Stimulated activated naive B cell treated with anti-CD40 and anti-IgM and Interleukin-4, amounts not matched to agents 10 μg/mL and 1 μg/mL and 100 μg/mL, for 72 hours (primary cell): ENCODE data around the gene COL15A1.
A peak's percentile ranks its signal among the peaks of the same experiment; 100 is the strongest.

ENCODE experiments used
- ATAC-seq, 2 donors: fragments of 150-1000 bp; cut with Tn5 transposase; replicated peaks; 2 replicates each; pipeline ENCODE4 v1.10.0; 2021; ENCODE audit warnings: moderate library complexity in 1 of 2
- DNase-seq: peaks from one replicate; pipeline ENCODE4 v3.0.0; 2021
- H3K27ac Mint-ChIP-seq: one replicate; pipeline ENCODE4 v1.8.0; 2022; ENCODE audit warnings: mild to moderate bottlenecking, mixed read lengths
- H3K27me3 Mint-ChIP-seq, 2 donors: one replicate each; pipeline ENCODE4 v1.8.0; 2022; ENCODE audit warnings: mixed read lengths in 2 of 2
- H3K36me3 Mint-ChIP-seq, 2 donors: one replicate each; pipeline ENCODE4 v1.8.0; 2022; ENCODE audit warnings: mixed read lengths in 2 of 2, mild to moderate bottlenecking in 1 of 2
- H3K4me1 Mint-ChIP-seq, 2 donors: one replicate each; pipeline ENCODE4 v1.8.0; 2022; ENCODE audit warnings: mixed read lengths in 2 of 2, mild to moderate bottlenecking in 1 of 2
- H3K4me3 Mint-ChIP-seq, 2 donors: one replicate each; pipeline ENCODE4 v1.8.0; 2022; ENCODE audit warnings: mild to moderate bottlenecking in 2 of 2, mixed read lengths in 2 of 2, moderate library complexity in 1 of 2
- H3K9me3 Mint-ChIP-seq, 2 donors: one replicate each; pipeline ENCODE4 v1.8.0; 2022; ENCODE audit warnings: mixed read lengths in 2 of 2, mild to moderate bottlenecking in 1 of 2

Gene COL15A1

GRCh38 chr9:99103054-99103895 lies 159.6 kb downstream of the COL15A1 start:
- peaks cover 23 to 40% of the 10 kb centered on the region in 2 donors for H3K4me1 Mint-ChIP-seq

DNA sequence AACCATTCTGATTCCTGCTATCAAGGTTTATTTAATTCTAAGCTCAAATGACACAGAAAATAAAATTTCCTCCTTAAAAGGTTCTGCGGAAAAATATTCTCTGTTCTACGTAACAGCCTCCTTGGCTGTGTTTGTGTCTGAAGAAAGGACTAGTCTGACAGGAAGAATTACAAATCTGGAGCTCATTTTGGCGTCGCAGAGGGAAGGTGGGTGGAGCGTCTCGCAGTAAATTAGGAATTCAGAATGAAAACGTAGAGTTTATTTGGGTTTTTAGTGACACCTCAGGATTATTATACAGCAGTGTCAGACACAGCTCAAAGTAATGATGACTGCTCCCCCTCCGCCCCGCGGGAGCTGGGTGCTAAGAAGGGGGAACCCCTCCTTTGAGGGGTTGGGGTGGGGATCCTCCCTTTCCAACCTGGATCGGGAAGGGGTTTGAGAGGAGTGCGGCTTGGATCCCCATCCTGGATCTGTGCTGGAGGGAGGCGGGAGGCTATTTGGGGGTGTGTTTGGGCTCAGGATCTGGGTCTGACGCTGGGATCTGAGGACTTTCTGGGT lies 160.3 kb downstream of the COL15A1 start:
- Mint-ChIP-seq H3K27ac (peak overlapping the region; percentile 95), H3K27me3 (no peaks in the 10 kb centered on the region), H3K4me1 (peaks cover 26 to 47% of the 10 kb centered on the region in 2 donors), H3K4me3 (peak overlapping the region; percentile 95 to 98), H3K36me3 (peaks cover 1 to 4% of the 10 kb centered on the region in 2 donors), H3K9me3 (peaks cover 7 to 9% of the 10 kb centered on the region in 2 donors)
- ATAC-seq (no peak), DNase-seq (no peak)

More at GRCh38 chr9:99103054-99103895, 159.6 kb downstream of the COL15A1 start:
- no peak for ATAC-seq
- Mint-ChIP-seq H3K36me3 (peaks cover 1 to 4% of the 10 kb centered on the region in 2 donors), H3K4me3 (peak overlapping the region; percentile 95 to 98), H3K27ac (no peak overlapping the region), H3K9me3 (peaks cover 5 to 9% of the 10 kb centered on the region in 2 donors), H3K27me3 (no peaks in the 10 kb centered on the region)
- DNase-seq = no peak

- peak; percentile 90 to 92 for ATAC-seq
- peak; percentile 92 for DNase-seq
- H3K4me3 Mint-ChIP-seq = peak within 1 kb of the TSS; percentile 95 to 98
- H3K36me3 Mint-ChIP-seq = peaks cover 0 to 1% of the 10 kb centered on the region in 2 donors
- H3K27ac Mint-ChIP-seq = peak within 1 kb of the TSS; percentile 95
- H3K27me3 Mint-ChIP-seq = no peaks in the 10 kb centered on the region
- peaks cover 28 to 54% of the 10 kb centered on the region in 2 donors for H3K4me1 Mint-ChIP-seq
- H3K9me3 Mint-ChIP-seq = peaks cover 3 to 4% of the 10 kb centered on the region in 2 donors
Observed at GRCh38 chr9:99104459-99105151, 160.9 kb downstream of the COL15A1 start, which contains the start of gene TGFBR1. Gene TGFBR1 (plus strand): TSS chr9:99105113. CDS start chr9:99105206, 93 bp downstream.

- peak; percentile 51 to 56 for ATAC-seq
- Mint-ChIP-seq H3K4me1 (peaks cover 28 to 62% of the 10 kb centered on the region in 2 donors), H3K27ac (peak overlapping the region; percentile 94), H3K36me3 (peaks cover 0 to 1% of the 10 kb centered on the region in 2 donors), H3K4me3 (peak overlapping the region; percentile 83 to 93), H3K27me3 (no peaks in the 10 kb centered on the region), H3K9me3 (peaks cover 0 to 1% of the 10 kb centered on the region in 2 donors)
- peak; percentile 69 for DNase-seq
Observed at GRCh38 chr9:99105152-99106043, 161.7 kb downstream of the COL15A1 start.

GRCh38 chr9:99106044-99106375 lies 162.3 kb downstream of the COL15A1 start:
- peaks cover 0 to 1% of the 10 kb centered on the region in 2 donors for H3K36me3 Mint-ChIP-seq
- no peaks in the 10 kb centered on the region for H3K27me3 Mint-ChIP-seq
- H3K9me3 Mint-ChIP-seq = peaks cover 0 to 1% of the 10 kb centered on the region in 2 donors
- DNase-seq (no peak), ATAC-seq (no peak)
- H3K4me1 Mint-ChIP-seq = peaks cover 28 to 62% of the 10 kb centered on the region in 2 donors
- peak overlapping the region; percentile 73 to 93 for H3K4me3 Mint-ChIP-seq
- peak overlapping the region; percentile 88 for H3K27ac Mint-ChIP-seq

DNA sequence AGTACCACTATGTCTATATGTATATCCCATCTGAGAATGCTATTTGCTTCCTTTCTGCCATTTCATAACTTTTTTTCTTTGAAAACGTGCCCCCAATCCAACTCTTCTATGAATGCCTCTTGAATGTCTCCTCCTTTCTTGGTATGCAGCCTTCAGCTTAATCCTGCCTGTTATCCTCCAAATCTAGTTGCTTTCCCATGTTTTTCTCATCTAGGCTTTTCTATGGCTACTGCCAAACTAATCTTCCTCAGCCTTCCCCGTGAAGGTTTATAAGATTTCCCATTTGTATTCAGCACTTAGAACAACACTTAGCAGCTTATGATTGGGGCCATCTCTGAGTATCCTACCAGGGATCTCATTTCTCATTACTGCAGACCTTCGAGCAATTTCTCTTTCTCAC lies 163.7 kb downstream of the COL15A1 start:
- Mint-ChIP-seq H3K4me3 (peak overlapping the region; percentile 2 to 47), H3K27me3 (no peaks in the 10 kb centered on the region), H3K4me1 (peaks cover 34 to 72% of the 10 kb centered on the region in 2 donors), H3K9me3 (peaks cover 0 to 1% of the 10 kb centered on the region in 2 donors), H3K36me3 (peaks cover 1 to 9% of the 10 kb centered on the region in 2 donors), H3K27ac (no peak overlapping the region)
- ATAC-seq (no peak), DNase-seq (no peak)

DNA sequence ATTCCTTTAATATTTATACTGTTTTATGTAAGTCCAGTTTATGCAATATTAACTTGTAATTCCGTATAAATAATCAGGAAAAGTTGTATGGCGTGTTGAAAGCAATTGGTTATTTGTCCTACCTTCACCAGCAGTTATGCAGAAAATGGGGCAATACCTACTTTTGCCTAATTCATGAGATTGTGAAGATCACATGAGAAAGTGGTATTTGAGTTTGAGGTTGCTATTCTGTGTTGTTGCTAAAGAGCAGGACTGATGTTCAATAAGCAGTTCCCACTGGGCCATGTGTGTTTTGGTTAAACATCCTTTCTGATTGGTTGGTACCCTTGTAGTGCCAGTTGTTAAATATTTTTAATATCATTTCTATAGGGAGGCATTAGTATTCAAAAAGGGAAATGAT lies 164.4 kb downstream of the COL15A1 start:
- no peaks in the 10 kb centered on the region for H3K27me3 Mint-ChIP-seq
- DNase-seq = no peak
- H3K4me1 Mint-ChIP-seq = peaks cover 41 to 78% of the 10 kb centered on the region in 2 donors
- no peak overlapping the region for H3K27ac Mint-ChIP-seq
- H3K9me3 Mint-ChIP-seq = peaks cover 0 to 1% of the 10 kb centered on the region in 2 donors
- no peak for ATAC-seq
- H3K36me3 Mint-ChIP-seq = peaks cover 1 to 11% of the 10 kb centered on the region in 2 donors
- no peak overlapping the region for H3K4me3 Mint-ChIP-seq

GRCh38 chr9:99109522-99109921 lies 165.8 kb downstream of the COL15A1 start:
- Mint-ChIP-seq H3K27me3 (no peaks in the 10 kb centered on the region), H3K36me3 (peaks cover 1 to 11% of the 10 kb centered on the region in 2 donors), H3K9me3 (peaks cover 0 to 1% of the 10 kb centered on the region in 2 donors), H3K27ac (no peak overlapping the region), H3K4me1 (peaks cover 36 to 75% of the 10 kb centered on the region in 2 donors), H3K4me3 (no peak overlapping the region)
- ATAC-seq = no peak
- no peak for DNase-seq

GRCh38 chr9:99112750-99113413 lies 169.2 kb downstream of the COL15A1 start:
- DNase-seq = no peak
- H3K27ac Mint-ChIP-seq = peak overlapping the region; percentile 52

GRCh38 chr9:99113414-99114048 lies 169.8 kb downstream of the COL15A1 start:
- Mint-ChIP-seq H3K27ac (peak overlapping the region; percentile 52), H3K36me3 (peaks cover 1 to 11% of the 10 kb centered on the region in 2 donors), H3K27me3 (no peaks in the 10 kb centered on the region), H3K9me3 (peaks cover 0 to 1% of the 10 kb centered on the region in 2 donors), H3K4me3 (peak overlapping the region; percentile 37 to 45), H3K4me1 (peaks cover 20 to 50% of the 10 kb centered on the region in 2 donors)
- ATAC-seq (no peak), DNase-seq (no peak)

More at GRCh38 chr9:99112750-99113413, 169.2 kb downstream of the COL15A1 start:
- H3K4me3 Mint-ChIP-seq = peak overlapping the region; percentile 37 to 45
- no peaks in the 10 kb centered on the region for H3K27me3 Mint-ChIP-seq
- H3K4me1 Mint-ChIP-seq = peaks cover 20 to 56% of the 10 kb centered on the region in 2 donors
- H3K36me3 Mint-ChIP-seq = peaks cover 1 to 11% of the 10 kb centered on the region in 2 donors
- ATAC-seq = peak; percentile 54 to 56
- peaks cover 0 to 1% of the 10 kb centered on the region in 2 donors for H3K9me3 Mint-ChIP-seq

- H3K9me3 Mint-ChIP-seq = peaks cover 0 to 2% of the 10 kb centered on the region in 2 donors
- no peak overlapping the region for H3K4me3 Mint-ChIP-seq
- peaks cover 21 to 50% of the 10 kb centered on the region in 2 donors for H3K4me1 Mint-ChIP-seq
- peaks cover 5 to 14% of the 10 kb centered on the region in 2 donors for H3K36me3 Mint-ChIP-seq
- H3K27ac Mint-ChIP-seq = no peak overlapping the region
- H3K27me3 Mint-ChIP-seq = no peaks in the 10 kb centered on the region
- no peak for ATAC-seq
- DNase-seq = no peak
Observed at GRCh38 chr9:99114049-99114440, 170.3 kb downstream of the COL15A1 start.

DNA sequence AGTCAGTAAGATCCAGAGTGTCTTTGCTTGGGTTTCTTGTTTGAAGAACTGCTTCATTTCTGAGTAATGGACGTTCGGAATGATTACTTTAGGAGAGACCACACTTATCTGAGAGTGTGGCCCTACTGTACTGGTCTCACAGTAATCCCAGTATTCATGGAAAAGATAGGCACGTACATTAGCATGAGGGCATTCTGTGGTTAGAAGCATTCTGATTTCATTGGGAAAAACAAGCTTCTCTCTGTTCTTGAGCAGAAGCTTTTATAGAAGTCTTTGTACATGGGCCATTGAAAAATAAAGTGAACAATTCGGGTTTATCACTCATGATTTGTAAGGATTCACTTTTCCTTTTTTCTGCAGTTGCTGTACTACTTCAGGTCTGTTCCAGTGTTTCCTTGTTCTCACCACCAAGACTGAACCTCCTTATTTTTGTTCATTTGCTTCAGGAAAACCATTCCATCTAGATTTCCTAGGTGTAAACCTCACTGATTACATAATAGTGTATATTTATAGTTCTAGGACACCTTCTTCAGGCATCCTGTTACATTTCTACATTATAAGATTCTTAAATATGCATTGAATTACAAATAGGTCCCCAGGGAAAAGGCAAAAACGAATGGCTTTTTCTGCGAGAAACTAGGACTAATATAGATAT lies 171.3 kb downstream of the COL15A1 start:
- Mint-ChIP-seq H3K36me3 (peaks cover 5 to 17% of the 10 kb centered on the region in 2 donors), H3K27ac (no peak overlapping the region), H3K4me1 (peaks cover 23 to 50% of the 10 kb centered on the region in 2 donors), H3K9me3 (peaks cover 0 to 2% of the 10 kb centered on the region in 2 donors), H3K4me3 (no peak overlapping the region), H3K27me3 (no peaks in the 10 kb centered on the region)
- ATAC-seq (no peak), DNase-seq (no peak)
